ENCODE data around the gene HCCS. TPM values are rescaled to one million over a fixed set of nuclear protein-coding genes. Genes with fewer than 3 reads are reported as not detected.

HCCS gene
- total RNA-seq, 4 donors from 2014 or later, result 7.2 to 8.6 (median 8.2) TPM

DNA sequence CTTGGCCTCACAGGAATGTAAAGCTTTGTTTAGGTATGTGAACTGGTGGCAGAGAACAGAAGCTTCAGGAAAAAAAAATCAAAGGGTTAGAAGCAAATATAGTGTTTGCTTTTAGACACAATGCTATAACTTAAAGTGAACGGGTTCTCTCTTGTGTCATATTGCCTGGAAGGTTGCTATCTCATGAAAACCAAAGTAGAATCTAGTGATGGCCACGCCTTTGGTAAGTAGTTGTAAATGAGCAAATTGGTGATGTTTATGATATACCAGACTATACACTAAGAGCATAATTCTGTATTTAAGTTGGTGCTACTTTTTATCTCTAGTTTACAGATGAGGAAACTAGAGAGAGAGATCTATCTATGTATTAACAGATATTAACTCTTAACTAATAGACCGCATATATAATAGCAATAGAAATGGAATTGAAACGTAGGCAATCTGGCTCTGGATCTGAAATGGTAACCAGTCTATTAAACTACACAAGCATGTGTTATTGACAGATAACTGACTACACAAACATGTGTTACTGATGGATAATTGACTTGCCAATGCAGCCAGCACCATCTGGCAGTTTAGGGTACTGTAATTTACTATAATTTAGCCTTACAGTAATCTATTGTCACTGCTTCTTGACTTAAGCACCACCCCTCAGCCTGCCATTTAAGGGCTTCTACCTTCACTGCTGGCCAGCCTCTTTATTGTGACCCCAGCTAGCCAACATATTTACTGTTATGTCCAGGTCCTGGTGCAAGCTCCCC, 40.8 kb downstream of the HCCS start:
- TF ChIP-seq EP300 (IDR thresholded peaks at IDR 0.05) (no peak), POLR2A (IDR thresholded peaks at IDR 0.05) (no peak), CTCF (IDR thresholded peaks at IDR 0.05) (no peak)
- H3K4me1 ChIP-seq, result no peaks in the 10 kb centered on the region
- H3K27ac ChIP-seq, result no peak overlapping the region
- no peak for DNase-seq (ENCODE audit: low spot score in 2 of 2)
- peaks cover 0 to 3% of the 10 kb centered on the region in 2 donors for H3K27me3 ChIP-seq
- no peaks in the 10 kb centered on the region for H3K36me3 ChIP-seq
- WGBS, 2 donors, result 71 to 78% methylated on average over 4 of the region's 4 CpGs
- H3K4me3 ChIP-seq, result no peak overlapping the region
- no peaks in the 10 kb centered on the region for H3K9me3 ChIP-seq

- DNase-seq (ENCODE audit: low spot score in 2 of 2), result no peak
- TF ChIP-seq EP300 (IDR thresholded peaks at IDR 0.05), result no peak
- TF ChIP-seq CTCF (IDR thresholded peaks at IDR 0.05), result no peak
- no peak for TF ChIP-seq POLR2A (IDR thresholded peaks at IDR 0.05)
- Histone ChIP-seq H3K4me3 (no peak overlapping the region), H3K27me3 (no peaks in the 10 kb centered on the region), H3K27ac (no peak overlapping the region), H3K9me3 (no peaks in the 10 kb centered on the region), H3K36me3 (no peaks in the 10 kb centered on the region), H3K4me1 (no peaks in the 10 kb centered on the region)
- 87 to 100% methylated on average over 1 of the region's 1 CpG for WGBS, 2 donors
These were observed 48.0 kb downstream of the HCCS start for GRCh38 chrX:11159149-11159548.

DNA sequence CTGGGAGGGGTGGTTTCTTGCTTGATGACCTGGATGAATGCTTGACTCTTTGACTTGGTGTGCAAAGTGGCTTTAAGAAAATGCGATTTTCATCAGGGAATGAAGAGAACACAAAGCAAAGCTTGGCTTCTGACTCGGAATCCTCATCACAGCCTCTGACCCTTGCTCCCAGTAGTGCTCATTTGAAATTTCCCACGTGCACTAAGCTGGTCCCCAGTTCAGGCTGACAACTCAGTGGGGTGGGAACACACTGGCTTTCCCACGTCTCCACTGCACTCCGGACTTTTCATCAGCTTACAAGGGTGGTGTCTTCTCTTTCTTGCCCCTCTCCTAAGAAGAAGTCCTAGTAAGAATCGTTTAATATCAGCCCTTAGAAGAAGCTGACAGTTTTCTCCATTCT, 53.3 kb downstream of the HCCS start:
- TF ChIP-seq EP300 (IDR thresholded peaks at IDR 0.05) (no peak), POLR2A (IDR thresholded peaks at IDR 0.05) (no peak), CTCF (IDR thresholded peaks at IDR 0.05) (no peak)
- Histone ChIP-seq H3K9me3 (no peaks in the 10 kb centered on the region), H3K4me3 (no peak overlapping the region), H3K4me1 (no peaks in the 10 kb centered on the region), H3K27ac (no peak overlapping the region), H3K36me3 (no peaks in the 10 kb centered on the region), H3K27me3 (no peaks in the 10 kb centered on the region)
- 43 to 50% methylated on average over 6 of the region's 6 CpGs for WGBS, 2 donors
- no peak for DNase-seq (ENCODE audit: low spot score in 2 of 2)

DNA sequence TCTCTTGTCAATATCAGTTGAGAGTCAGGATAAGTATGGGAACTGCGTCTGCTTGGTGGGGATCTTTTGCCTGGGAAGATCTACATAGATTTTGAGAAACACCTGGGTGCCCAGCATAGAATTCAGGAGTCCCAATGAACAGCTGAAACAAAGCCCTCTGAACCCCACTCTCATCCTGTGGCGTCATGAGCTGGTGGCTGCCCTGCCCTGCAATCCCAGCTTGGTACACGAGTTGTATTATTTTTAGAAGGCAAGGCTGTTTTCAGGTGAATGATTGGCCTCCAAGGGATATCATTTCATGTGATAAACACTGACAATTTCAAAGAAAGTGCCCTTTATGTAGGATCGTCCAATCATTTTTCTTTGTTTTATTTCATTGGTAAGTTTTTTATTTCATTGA, 60.8 kb downstream of the HCCS start:
- DNase-seq (ENCODE audit: low spot score in 2 of 2), result no peak
- 67 to 71% methylated on average over 4 of the region's 4 CpGs for WGBS, 2 donors
- TF ChIP-seq EP300 (IDR thresholded peaks at IDR 0.05), result no peak
- no peak for TF ChIP-seq CTCF (IDR thresholded peaks at IDR 0.05)
- no peak for TF ChIP-seq POLR2A (IDR thresholded peaks at IDR 0.05)
- no peaks in the 10 kb centered on the region for H3K9me3 ChIP-seq
- no peak overlapping the region for H3K27ac ChIP-seq
- no peaks in the 10 kb centered on the region for H3K36me3 ChIP-seq
- H3K4me3 ChIP-seq, result no peak overlapping the region
- H3K27me3 ChIP-seq, result peaks cover 0 to 3% of the 10 kb centered on the region in 2 donors
- H3K4me1 ChIP-seq, result no peaks in the 10 kb centered on the region

GRCh38 chrX:11172415-11172814, 61.3 kb downstream of the HCCS start:
- peaks cover 0 to 3% of the 10 kb centered on the region in 2 donors for H3K27me3 ChIP-seq
- WGBS, 2 donors, result 49 to 67% methylated on average over 4 of the region's 4 CpGs
- DNase-seq (ENCODE audit: low spot score in 2 of 2), result no peak
- no peaks in the 10 kb centered on the region for H3K4me1 ChIP-seq
- no peak overlapping the region for H3K27ac ChIP-seq
- no peak overlapping the region for H3K4me3 ChIP-seq
- no peak for TF ChIP-seq CTCF (IDR thresholded peaks at IDR 0.05)
- TF ChIP-seq EP300 (IDR thresholded peaks at IDR 0.05), result no peak
- no peak for TF ChIP-seq POLR2A (IDR thresholded peaks at IDR 0.05)
- H3K36me3 ChIP-seq, result no peaks in the 10 kb centered on the region
- H3K9me3 ChIP-seq, result no peaks in the 10 kb centered on the region

Small RNA genes within 50 kb of the gene (small RNA-seq; reads per million reads assigned to genes)
- gene RF00019 (not detected), gene RF02271 (not detected)

Other genes starting within 250 kb of the HCCS start
- gene AMELX, start 182.1 kb downstream of the HCCS start, total RNA-seq, result not detected

Data from tibial nerve (tissue), 4 donors.